Peyer's patch (tissue), 4 donors: Measurements from ENCODE around the gene LECT2.

Experiments
- CTCF ChIP-seq, 6 experiments: fragments of 450-650 bp in 4 of 6; fragments of 200-600 bp in 2 of 6; sonication (generic) in 1 of 6; IDR thresholded peaks; one replicate each; pipeline ENCODE4 v1.5.1; 2017 to 2019; ENCODE audit warnings: antibody characterized with exemption in 6 of 6, mild to moderate bottlenecking in 3 of 6, moderate library complexity in 1 of 6
- POLR2A ChIP-seq, 2 donors: fragments of 450-650 bp; IDR thresholded peaks; one replicate each; pipeline ENCODE4 v1.5.1; 2017; ENCODE audit warnings: antibody characterized with exemption in 2 of 2, mild to moderate bottlenecking in 2 of 2, moderate library complexity in 2 of 2

GRCh38 chr5:135950611-135951010, 4.2 kb downstream of the LECT2 start:
- TF ChIP-seq CTCF (IDR thresholded peaks at IDR 0.05): no peak
- no peak for TF ChIP-seq POLR2A (IDR thresholded peaks at IDR 0.05)
